OCI-LY7 (cell line): ENCODE measurements around the gene ARHGAP26.

ENCODE experiments used
- EZH2phosphoT487 ChIP-seq: fragments of 200-600 bp; sonication (generic); IDR thresholded peaks from 2 replicates; pipeline ENCODE4 v1.6.1; 2018; ENCODE audit warnings: low read depth, borderline replicate concordance, mild to moderate bottlenecking, mixed run types, antibody characterized with exemption, low read length, moderate library complexity, mixed read lengths
- TF ChIP-seq, protein P1 (sequence below): fragments of 200-600 bp; sonication (generic); conservative IDR thresholded peaks from 2 replicates; pipeline ENCODE4 v1.5.1; 2014; ENCODE audit warnings: mild to moderate bottlenecking, antibody characterized with exemption, low read length, moderate library complexity, mixed read lengths

DNA sequence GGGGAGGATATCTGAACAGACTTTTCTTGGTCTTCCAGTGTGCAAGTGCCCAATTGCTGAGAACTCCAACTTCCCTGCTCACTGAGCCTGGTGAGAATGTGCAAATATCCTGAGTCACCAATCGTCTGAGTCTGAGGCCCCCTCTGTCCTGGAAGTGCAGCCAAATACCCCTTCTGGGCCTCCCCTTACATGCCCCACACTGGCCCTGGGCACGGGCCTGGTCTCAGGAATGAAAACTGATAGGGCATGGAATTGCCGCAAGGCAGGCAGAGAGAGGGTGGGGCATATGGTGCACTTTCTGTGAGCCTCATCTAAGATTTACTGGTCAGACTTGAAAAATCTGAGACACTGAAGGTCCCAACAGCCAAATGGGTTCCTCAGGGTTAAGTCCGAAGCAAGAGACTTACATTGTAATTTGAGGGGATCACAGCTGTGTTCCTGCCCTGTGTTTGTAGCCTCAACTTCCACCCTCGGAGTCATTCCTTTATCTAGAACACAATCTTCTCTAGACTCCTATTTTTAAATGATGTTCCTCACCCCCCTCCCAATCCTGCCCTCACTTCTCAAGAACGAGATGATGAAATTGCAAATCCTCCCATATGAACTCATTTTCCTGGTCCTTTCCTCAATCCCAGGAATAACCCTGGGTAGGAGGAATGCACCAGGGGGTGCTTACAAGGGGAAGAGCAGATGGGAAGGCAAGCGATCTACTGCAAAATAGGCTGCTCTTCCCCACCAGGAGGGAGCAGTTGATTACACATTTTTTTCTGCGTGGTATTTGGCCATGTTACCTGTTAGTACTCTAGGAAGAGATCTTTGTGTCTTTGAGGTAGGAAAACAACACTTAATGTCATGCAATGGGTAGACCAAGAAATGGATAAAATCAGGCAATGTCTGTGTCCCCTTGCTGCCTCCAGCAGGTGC is 34.6 kb upstream of the ARHGAP26 start:
- TF ChIP-seq, protein P1, sequence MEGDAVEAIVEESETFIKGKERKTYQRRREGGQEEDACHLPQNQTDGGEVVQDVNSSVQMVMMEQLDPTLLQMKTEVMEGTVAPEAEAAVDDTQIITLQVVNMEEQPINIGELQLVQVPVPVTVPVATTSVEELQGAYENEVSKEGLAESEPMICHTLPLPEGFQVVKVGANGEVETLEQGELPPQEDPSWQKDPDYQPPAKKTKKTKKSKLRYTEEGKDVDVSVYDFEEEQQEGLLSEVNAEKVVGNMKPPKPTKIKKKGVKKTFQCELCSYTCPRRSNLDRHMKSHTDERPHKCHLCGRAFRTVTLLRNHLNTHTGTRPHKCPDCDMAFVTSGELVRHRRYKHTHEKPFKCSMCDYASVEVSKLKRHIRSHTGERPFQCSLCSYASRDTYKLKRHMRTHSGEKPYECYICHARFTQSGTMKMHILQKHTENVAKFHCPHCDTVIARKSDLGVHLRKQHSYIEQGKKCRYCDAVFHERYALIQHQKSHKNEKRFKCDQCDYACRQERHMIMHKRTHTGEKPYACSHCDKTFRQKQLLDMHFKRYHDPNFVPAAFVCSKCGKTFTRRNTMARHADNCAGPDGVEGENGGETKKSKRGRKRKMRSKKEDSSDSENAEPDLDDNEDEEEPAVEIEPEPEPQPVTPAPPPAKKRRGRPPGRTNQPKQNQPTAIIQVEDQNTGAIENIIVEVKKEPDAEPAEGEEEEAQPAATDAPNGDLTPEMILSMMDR: no peak
- TF ChIP-seq EZH2phosphoT487: no peak
